ENCODE results near the gene XPO6.
"Not testable (repeated sequence)": the region's sequence is repeated elsewhere in the genome, so short reads cannot be mapped to it uniquely, and the experiment has no call there.

Gene XPO6

GRCh38 chr16:28211758-28212531 lies at the start of gene XPO6:
Gene XPO6 (minus strand): TSS chr16:28211965. CDS start chr16:28211368, 597 bp downstream.
- peak; percentile 98 for DNase-seq (ENCODE audit: low read depth)

- DNase-seq (ENCODE audit: low read depth), result no peak
Measured at GRCh38 chr16:28260193-28260592, 48.4 kb upstream of the XPO6 start.

GRCh38 chr16:28259781-28260150 lies 48.0 kb upstream of the XPO6 start:
- no peak for DNase-seq (ENCODE audit: low read depth)

GRCh38 chr16:28259091-28259780 lies 47.5 kb upstream of the XPO6 start:
- DNase-seq (ENCODE audit: low read depth), result no peak

- no peak for DNase-seq (ENCODE audit: low read depth)
Measured at GRCh38 chr16:28258567-28258966, 46.8 kb upstream of the XPO6 start.

- DNase-seq (ENCODE audit: low read depth), result no peak
Measured at GRCh38 chr16:28257256-28257655, 45.5 kb upstream of the XPO6 start.

- no peak for DNase-seq (ENCODE audit: low read depth)
Measured at GRCh38 chr16:28255838-28256237, 44.1 kb upstream of the XPO6 start.

- DNase-seq (ENCODE audit: low read depth), result no peak
Measured at GRCh38 chr16:28254158-28254557, 42.4 kb upstream of the XPO6 start.

- DNase-seq (ENCODE audit: low read depth), result no peak
Measured at GRCh38 chr16:28250999-28251398, 39.2 kb upstream of the XPO6 start.

- DNase-seq (ENCODE audit: low read depth), result not testable (repeated sequence)
Measured at GRCh38 chr16:28249483-28249882, 37.7 kb upstream of the XPO6 start.

- DNase-seq (ENCODE audit: low read depth), result no peak
Measured at GRCh38 chr16:28241924-28242323, 30.2 kb upstream of the XPO6 start.

- DNase-seq (ENCODE audit: low read depth), result no peak
Measured at GRCh38 chr16:28237754-28238357, 26.1 kb upstream of the XPO6 start.

- DNase-seq (ENCODE audit: low read depth), result no peak
Measured at GRCh38 chr16:28231763-28232162, 20.0 kb upstream of the XPO6 start.

- not testable (repeated sequence) for DNase-seq (ENCODE audit: low read depth)
Measured at GRCh38 chr16:28223909-28224308, 12.1 kb upstream of the XPO6 start.

- not testable (repeated sequence) for DNase-seq (ENCODE audit: low read depth)
Measured at GRCh38 chr16:28219777-28220176, 8.0 kb upstream of the XPO6 start.

- no peak for DNase-seq (ENCODE audit: low read depth)
Measured at GRCh38 chr16:28219282-28219681, 7.5 kb upstream of the XPO6 start.

- DNase-seq (ENCODE audit: low read depth), result peak; percentile 39
Measured at GRCh38 chr16:28218109-28218508, 6.3 kb upstream of the XPO6 start.

- no peak for DNase-seq (ENCODE audit: low read depth)
Measured at GRCh38 chr16:28217326-28217725, 5.6 kb upstream of the XPO6 start.

GRCh38 chr16:28213396-28213795 lies 1.6 kb upstream of the XPO6 start:
- DNase-seq (ENCODE audit: low read depth), result no peak

- no peak for DNase-seq (ENCODE audit: low read depth)
Measured at GRCh38 chr16:28212532-28212873, 738 bp upstream of the XPO6 start.

GRCh38 chr16:28210979-28211588 lies 681 bp downstream of the XPO6 start:
- DNase-seq (ENCODE audit: low read depth), result peak; percentile 47

- DNase-seq (ENCODE audit: low read depth), result no peak
Measured at GRCh38 chr16:28210264-28210663, 1.5 kb downstream of the XPO6 start.

- no peak for DNase-seq (ENCODE audit: low read depth)
Measured at GRCh38 chr16:28208824-28209223, 2.9 kb downstream of the XPO6 start.

All from stimulated activated CD8-positive, alpha-beta memory T cell treated with anti-CD3 and anti-CD28 coated beads, Interleukin-12 subunit alpha, Interleukin-12 subunit beta, amount 100 ng/mL, for 1 hour (primary cell).